Measurements from ENCODE around the gene ZBTB46. TPM values are rescaled to one million over a fixed set of nuclear protein-coding genes. Genes with fewer than 3 reads are reported as not detected.

Gene ZBTB46
- total and polyA plus RNA-seq, 10 of the 15 experiments (the other 5 are each of a cell fraction or from before 2014, with no cell fraction given), result 0.15 to 0.92 (median 0.34) TPM

- TF ChIP-seq SP1 (IDR thresholded peaks at IDR 0.05; ENCODE audit: low read depth, low read length) (peak; percentile 82), CTCF (IDR thresholded peaks at IDR 0.05 in 2 of 3, conservative IDR thresholded peaks at IDR 0.05 in 1 of 3; ENCODE audit: control insufficient read depth in 2 of 3, extremely low read depth in 1 of 3, insufficient read depth in 1 of 3, low read depth in 3 of 3, low read length in 3 of 3) (no peak), BMI1 (IDR thresholded peaks at IDR 0.05; ENCODE audit: borderline replicate concordance) (peak; percentile 76), ZSCAN29 (IDR thresholded peaks at IDR 0.05) (no peak), ZZZ3 (IDR thresholded peaks at IDR 0.05; ENCODE audit: control insufficient read depth, insufficient read length, low read depth) (no peak)
Observed at GRCh38 chr20:63835021-63835858, 4.2 kb upstream of the ZBTB46 start (continued).

- no peaks in the 10 kb centered on the region for H3K36me3 ChIP-seq (ENCODE audit: control insufficient read depth in 2 of 2, insufficient read depth in 2 of 2, low read length in 1 of 2)
- H3K9me3 ChIP-seq (replicated peaks; ENCODE audit: control insufficient read depth, insufficient read depth, low read length), result no peaks in the 10 kb centered on the region
- H3K4me1 ChIP-seq (ENCODE audit: control insufficient read depth, insufficient read depth, low read length), result no peaks in the 10 kb centered on the region; the same call in 1 of the 2 replicates
- intact Hi-C loops (cut with micrococcal nuclease; ENCODE audit: unreplicated experiment), result no loop called here
- SMC1A ChIA-PET (ENCODE audit: uncharacterized antibody, unreplicated experiment), result no interaction called here
- H3K4me2 ChIP-seq (ENCODE audit: control insufficient read depth, insufficient read depth), result no peak overlapping the region
- H3K4me3 ChIP-seq, result no peak overlapping the region
- no peak overlapping the region for H3K9ac ChIP-seq (ENCODE audit: control insufficient read depth, insufficient read depth, low read length)
- POLR2A ChIA-PET, result no interaction called here
- BruUV-seq (replicated peaks), result no TSS peak
- no peaks in the 10 kb centered on the region for H3K79me2 ChIP-seq (ENCODE audit: control insufficient read depth, insufficient read depth, low read length)
- no peak for ATAC-seq
- no peak overlapping the region for H2AFZ ChIP-seq (ENCODE audit: control insufficient read depth, low read depth, low read length)
- in situ Hi-C loops (cut with MboI), result no loop called here
- no peaks in the 10 kb centered on the region for H4K20me1 ChIP-seq (ENCODE audit: control insufficient read depth, insufficient read depth)
- no peak for TF ChIP-seq SREBF2 (IDR thresholded peaks at IDR 0.05; ENCODE audit: low read length)
- 65% methylated on average over 9 of the region's 9 CpGs for WGBS (ENCODE audit: insufficient coverage, insufficient replicate concordance, low lambda C conversion rate, missing lambda C conversion rate)
- RAD21 ChIA-PET (ENCODE audit: unreplicated experiment), result no interaction called here
- H3K27me3 ChIP-seq (replicated peaks in 1 of 2; ENCODE audit: control insufficient read depth in 2 of 2, insufficient read depth in 2 of 2, low read length in 1 of 2), result peaks cover 0 to 3% of the 10 kb centered on the region in 2 experiments; a peak in 2 of 4 replicates
- no peak for FAIRE-seq
- no peak overlapping the region for H3K27ac ChIP-seq (ENCODE audit: control insufficient read depth, insufficient read depth)
- CTCF ChIA-PET, result no interaction called here
- no peak for DNase-seq (ENCODE audit: low read depth, low spot score)
Observed at GRCh38 chr20:63834491-63834880, 3.4 kb upstream of the ZBTB46 start.

Measured in GM12878 (cell line).